Ammon's horn (tissue), 1 donor: ENCODE measurements around the gene HSFX4.
"Not testable (repeated sequence)": the region's sequence is repeated elsewhere in the genome, so short reads cannot be mapped to it uniquely, and the experiment has no call there.

Experiments used
- DNase-seq: peaks from one replicate; pipeline ENCODE4 v3.0.0-alpha.2; 2016; ENCODE audit warnings: low spot score

Gene HSFX4, protein sequence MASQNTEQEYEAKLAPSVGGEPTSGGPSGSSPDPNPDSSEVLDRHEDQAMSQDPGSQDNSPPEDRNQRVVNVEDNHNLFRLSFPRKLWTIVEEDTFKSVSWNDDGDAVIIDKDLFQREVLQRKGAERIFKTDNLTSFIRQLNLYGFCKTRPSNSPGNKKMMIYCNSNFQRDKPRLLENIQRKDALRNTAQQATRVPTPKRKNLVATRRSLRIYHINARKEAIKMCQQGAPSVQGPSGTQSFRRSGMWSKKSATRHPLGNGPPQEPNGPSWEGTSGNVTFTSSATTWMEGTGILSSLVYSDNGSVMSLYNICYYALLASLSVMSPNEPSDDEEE

GRCh38 chrX:149929400-149929799 lies at the start of gene HSFX4:
Gene HSFX4, plus strand, starts transcription at chrX:149929573. Its CDS starts 72 bp downstream, at chrX:149929645.
- DNase-seq, result not testable (repeated sequence)

DNA sequence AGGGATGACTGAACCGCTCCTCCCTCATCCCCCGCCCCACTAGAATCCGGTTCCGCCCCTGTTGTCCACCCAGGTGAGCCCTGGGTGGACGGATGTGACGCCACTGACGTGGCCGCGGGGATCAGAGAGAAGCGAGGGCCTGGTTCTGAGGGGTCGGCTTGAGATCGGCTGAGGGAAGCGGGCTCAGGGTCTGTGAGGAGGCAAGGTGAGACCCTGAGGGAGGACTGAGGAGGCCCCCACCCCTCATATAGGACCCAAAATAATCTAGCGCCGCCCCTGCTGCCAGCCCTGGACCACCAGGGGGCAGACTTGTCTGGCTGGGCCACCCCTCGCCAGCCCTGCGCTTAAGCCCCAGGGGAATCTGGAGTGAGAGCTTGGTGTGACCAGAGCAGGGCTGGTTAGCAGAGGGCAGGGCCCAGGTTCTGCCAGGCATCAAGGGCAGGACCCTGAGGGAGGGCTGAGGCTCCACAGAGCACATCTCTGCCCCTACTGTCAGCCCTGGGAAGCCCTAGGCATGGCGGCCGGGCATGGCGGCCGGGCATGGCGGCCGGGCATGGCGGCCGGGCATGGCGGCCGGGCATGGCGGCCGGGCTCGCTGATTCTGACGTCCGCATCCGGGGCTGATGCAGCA lies 48.2 kb upstream of the HSFX4 start, which contains the start of gene MAGEA8:
MAGEA8 (plus strand) TSS at position 103 of the 631 bp plus-strand sequence. CDS start 3,090 bp downstream, outside the sequence.
- DNase-seq, result no peak

- DNase-seq, result not testable (repeated sequence)
Measured at GRCh38 chrX:149890828-149891227, 38.5 kb upstream of the HSFX4 start.

- DNase-seq, result no peak
Measured at GRCh38 chrX:149898554-149898953, 30.8 kb upstream of the HSFX4 start.

DNA sequence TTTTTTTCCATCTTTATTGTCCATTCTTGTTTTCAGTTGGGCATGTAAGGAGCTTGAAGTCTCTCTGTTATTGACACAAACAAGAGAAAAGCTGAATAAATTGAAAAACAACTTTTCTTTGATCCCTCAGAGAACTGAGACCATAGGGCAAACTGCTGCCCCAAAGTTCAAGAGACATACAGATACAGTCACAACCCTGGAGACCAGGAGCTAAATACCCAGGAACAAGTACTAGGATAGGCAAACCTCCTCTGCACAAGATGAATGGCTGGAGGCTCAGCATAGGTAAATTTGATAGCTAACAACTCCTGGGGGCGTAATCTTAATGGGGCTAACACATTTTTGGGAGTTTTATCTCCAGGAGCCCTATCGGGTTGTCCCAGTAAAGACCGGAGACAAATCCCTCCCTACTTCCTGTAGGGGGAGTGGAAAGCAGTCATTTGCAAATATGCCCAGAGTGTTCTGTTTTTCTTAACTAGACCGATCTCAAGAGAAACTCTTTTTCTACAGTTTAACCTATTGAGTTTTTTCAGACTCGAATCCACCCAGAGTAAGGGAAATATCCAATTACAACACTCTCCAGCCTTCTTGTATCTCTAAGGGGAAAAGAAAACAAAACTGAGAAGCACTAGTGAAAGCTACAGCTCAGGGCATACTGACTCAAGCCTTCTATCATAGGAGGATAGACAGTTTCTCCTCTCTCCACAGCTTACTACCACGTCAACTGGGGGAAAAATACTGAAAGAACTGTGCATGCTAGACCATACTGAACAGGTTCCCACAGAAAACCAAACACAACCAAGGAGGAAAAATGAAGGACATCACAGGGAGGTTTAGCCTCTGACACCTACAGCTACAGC lies 25.3 kb upstream of the HSFX4 start:
- DNase-seq, result no peak

GRCh38 chrX:149908308-149908707 lies 21.1 kb upstream of the HSFX4 start:
- no peak for DNase-seq

GRCh38 chrX:149908727-149909126 lies 20.6 kb upstream of the HSFX4 start:
- no peak for DNase-seq

- no peak for DNase-seq
Measured at GRCh38 chrX:149909324-149910177, 19.8 kb upstream of the HSFX4 start.

DNA sequence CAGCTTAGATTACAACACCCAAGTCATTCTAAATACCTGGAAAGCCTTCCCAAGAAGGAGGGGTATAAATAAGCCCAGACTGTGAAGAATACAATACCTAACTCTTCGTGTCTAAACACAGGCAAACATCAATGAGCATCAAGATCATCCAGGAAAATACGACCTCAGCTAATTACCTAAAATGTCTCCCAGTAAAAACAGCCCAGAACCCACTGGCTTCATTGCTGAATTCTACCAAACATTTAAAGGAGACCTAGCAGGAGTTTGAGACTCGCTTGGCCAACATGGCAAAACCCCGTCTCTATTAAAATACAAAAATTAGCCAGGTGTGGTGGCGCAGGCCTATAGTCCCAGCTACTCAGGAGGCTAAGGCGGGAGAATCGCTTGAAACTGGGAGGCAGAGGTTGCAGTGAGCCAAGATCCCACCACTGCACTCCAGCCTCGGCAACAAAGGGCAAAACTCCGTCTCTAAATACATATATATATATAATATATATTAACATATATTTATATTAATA lies 19.1 kb upstream of the HSFX4 start:
- no peak for DNase-seq

GRCh38 chrX:149916745-149917392 lies 12.5 kb upstream of the HSFX4 start:
- DNase-seq, result no peak

- DNase-seq, result not testable (repeated sequence)
Measured at GRCh38 chrX:149923836-149924235, 5.5 kb upstream of the HSFX4 start.

DNA sequence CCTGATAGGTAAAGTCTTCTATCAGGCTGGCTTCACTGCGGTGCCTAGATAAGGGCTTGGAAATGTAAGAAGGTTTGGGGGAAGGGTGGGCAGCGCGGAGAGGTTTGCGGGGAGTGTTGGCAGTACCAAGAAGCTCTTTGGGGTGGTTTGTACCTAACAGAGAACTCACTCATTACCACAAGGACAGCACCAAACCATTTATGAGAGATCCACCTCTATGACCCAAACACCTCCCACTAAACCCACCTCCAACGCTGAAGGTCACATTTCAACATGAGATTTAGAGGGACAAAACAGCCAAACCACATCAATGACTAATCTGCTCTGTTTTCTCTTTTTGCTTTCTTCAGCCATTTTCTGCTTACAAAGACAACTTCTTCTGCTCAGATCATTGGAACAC lies 4.9 kb upstream of the HSFX4 start:
- not testable (repeated sequence) for DNase-seq

DNA sequence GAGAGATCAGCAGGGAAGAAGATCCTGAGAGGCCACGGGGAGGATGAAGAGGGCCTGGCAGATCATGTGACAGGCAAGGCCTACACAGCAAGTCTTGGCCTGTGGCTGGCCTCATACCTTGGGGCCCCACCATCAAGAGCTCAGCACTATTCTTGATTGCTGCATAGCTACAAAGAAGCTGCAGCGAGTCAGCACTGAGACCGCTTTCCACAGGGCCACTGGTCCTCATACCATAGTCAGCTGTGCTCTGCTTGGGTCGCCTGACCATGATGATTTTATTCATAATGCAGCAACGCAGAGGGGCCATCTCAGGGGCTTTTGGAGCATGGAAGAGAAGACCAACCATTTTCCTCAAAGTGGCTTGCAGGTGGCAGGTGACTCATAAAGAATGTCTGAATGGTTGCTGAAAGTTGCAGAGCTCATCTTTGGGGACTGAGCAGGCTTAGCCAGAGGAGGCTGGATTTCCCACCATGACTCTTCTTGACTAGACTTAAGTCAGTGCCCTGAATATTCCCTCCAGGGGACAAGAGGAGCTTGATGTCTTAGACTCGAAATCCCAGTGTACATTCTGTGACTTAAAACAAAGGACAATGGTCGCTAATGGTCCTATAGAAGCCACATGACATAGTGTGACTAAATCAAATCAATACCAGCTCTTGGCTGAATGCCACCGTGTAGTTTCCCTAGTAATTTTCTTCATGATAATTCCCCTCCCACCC lies 2.0 kb upstream of the HSFX4 start:
- DNase-seq, result not testable (repeated sequence)

DNA sequence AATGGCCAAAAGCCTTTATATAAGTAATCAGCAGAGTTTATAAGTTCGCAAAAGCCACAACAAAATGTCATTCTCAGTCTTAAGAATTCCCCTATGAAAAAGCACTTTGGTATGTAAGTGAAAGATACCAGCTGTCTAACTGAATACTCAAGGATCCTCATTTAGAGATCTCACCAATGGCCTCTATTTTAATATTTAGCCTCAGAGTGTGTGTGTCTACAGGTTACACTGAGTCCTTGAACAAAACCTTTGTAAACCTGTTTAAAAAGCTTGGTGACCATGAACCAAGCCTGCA lies 1.5 kb upstream of the HSFX4 start:
- not testable (repeated sequence) for DNase-seq

- DNase-seq, result not testable (repeated sequence)
Measured at GRCh38 chrX:149928635-149929034, 738 bp upstream of the HSFX4 start.

DNA sequence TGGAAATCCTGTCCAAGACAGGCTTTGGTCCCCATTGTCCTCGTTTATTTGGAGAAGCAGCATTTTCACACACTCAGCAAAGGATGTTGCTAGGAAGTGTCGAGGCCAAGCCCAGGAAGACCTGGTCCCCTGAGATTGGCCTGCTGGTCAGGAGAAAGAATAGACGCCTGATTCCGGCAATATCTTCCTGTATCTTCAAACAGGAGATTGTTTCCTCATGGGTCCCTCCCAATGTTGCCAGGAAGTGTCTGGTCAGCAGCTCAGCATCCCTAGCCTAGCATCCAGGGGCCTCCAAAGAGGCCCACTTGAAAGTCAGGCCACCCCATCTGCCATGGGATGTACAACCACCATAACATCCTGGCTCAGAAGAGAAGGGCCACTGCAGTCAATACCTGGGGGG lies 2.0 kb downstream of the HSFX4 start:
- DNase-seq, result not testable (repeated sequence)

- not testable (repeated sequence) for DNase-seq
Measured at GRCh38 chrX:149932150-149932549, 2.8 kb downstream of the HSFX4 start.

- DNase-seq, result not testable (repeated sequence)
Measured at GRCh38 chrX:149932970-149933369, 3.6 kb downstream of the HSFX4 start.

DNA sequence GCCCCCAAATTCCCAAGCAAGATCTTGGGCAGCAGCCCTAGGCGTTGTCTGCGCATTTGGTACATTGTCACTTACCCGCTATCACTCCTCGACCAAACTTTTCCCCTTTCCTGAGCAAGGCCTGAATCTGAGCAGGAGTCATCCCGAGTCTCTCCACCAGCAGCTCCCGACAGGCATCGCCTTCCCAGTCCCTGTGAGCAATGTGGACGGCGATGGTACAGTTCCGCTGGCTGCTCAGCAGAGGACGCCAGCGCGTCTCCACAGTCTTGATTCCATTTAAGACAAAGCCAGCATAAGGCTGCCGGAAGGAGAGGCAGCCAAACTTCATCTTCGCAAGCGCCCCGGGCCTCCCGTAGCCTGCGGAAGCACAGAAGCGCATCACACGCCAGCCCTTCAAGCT lies 4.2 kb downstream of the HSFX4 start:
- DNase-seq, result not testable (repeated sequence)

GRCh38 chrX:149937328-149937727 lies 8.0 kb downstream of the HSFX4 start:
- not testable (repeated sequence) for DNase-seq
